Caco-2 (cell line): ENCODE measurements around the gene EEF1E1. TPM values are rescaled to one million over a fixed set of nuclear protein-coding genes. Genes with fewer than 3 reads are reported as not detected.

Source experiments
- BruUV-seq: library from RNA; stranded (reverse); fragments of 400-500 nt; replicated peaks from 2 replicates; lab custom pipeline; 2021; lab: Mats Ljungman, UMichigan
- CTCF ChIA-PET: fragments of 300-600 bp; sonication (Branson Sonifier 250); formaldehyde crosslinking; loops from one replicate; lab custom pipeline; 2022; ENCODE audit warnings: antibody characterized with exemption; lab: Charles Lee
- POLR2A ChIA-PET: fragments of 300-600 bp; sonication (Branson Sonifier 250); formaldehyde crosslinking; loops from one replicate; lab custom pipeline; 2022; ENCODE audit warnings: antibody characterized with exemption; lab: Charles Lee
- DNase-seq, 2 experiments: peaks; one replicate each; pipeline versions ENCODE4 v3.0.0 to v3.0.0-alpha.2; 2020 to 2022
- H3K27me3 ChIP-seq: replicated peaks from 2 replicates; pipeline ENCODE4 v1.6.0; 2011; ENCODE audit warnings: low read length; ENCODE audit not compliant: control insufficient read depth, insufficient read depth
- H3K36me3 ChIP-seq: 2 replicates; pipeline ENCODE4 v1.5.1; 2011; ENCODE audit warnings: low read length; ENCODE audit not compliant: control insufficient read depth, insufficient read depth
- H3K4me1 ChIP-seq: fragments of 250-450 bp; sonication (Bioruptor Pico); 2 replicates; pipeline ENCODE4 v1.5.1; 2020; ENCODE audit warnings: mild to moderate bottlenecking
- H3K4me3 ChIP-seq: 2 replicates; pipeline ENCODE4 v1.5.1; 2011; ENCODE audit warnings: low read depth, mild to moderate bottlenecking, control low read depth, low read length
- H3K9me3 ChIP-seq: fragments of 250-450 bp; sonication (Bioruptor Pico); 2 replicates; pipeline ENCODE4 v1.5.1; 2020; ENCODE audit warnings: mild to moderate bottlenecking, moderate library complexity
- H3K27ac Mint-ChIP-seq: one replicate; pipeline ENCODE4 v1.8.0; 2022; ENCODE audit warnings: mixed read lengths; ENCODE audit not compliant: unreplicated experiment
- H3K27me3 Mint-ChIP-seq: one replicate; pipeline ENCODE4 v1.8.0; 2022; ENCODE audit warnings: mixed read lengths; ENCODE audit not compliant: insufficient read depth, unreplicated experiment
- H3K36me3 Mint-ChIP-seq: one replicate; pipeline ENCODE4 v1.8.0; 2022; ENCODE audit warnings: mild to moderate bottlenecking, mixed read lengths; ENCODE audit not compliant: insufficient read depth, unreplicated experiment
- H3K4me1 Mint-ChIP-seq: one replicate; pipeline ENCODE4 v1.8.0; 2022; ENCODE audit warnings: low read depth, mixed read lengths; ENCODE audit not compliant: unreplicated experiment
- H3K4me3 Mint-ChIP-seq: one replicate; pipeline ENCODE4 v1.8.0; 2022; ENCODE audit warnings: mild to moderate bottlenecking, moderate library complexity, mixed read lengths; ENCODE audit not compliant: unreplicated experiment
- H3K9me3 Mint-ChIP-seq: one replicate; pipeline ENCODE4 v1.8.0; 2022; ENCODE audit warnings: mixed read lengths; ENCODE audit not compliant: unreplicated experiment
- CTCF ChIP-seq, 2 experiments: fragments of 200-600 bp in 1 of 2; IDR thresholded peaks; 1 replicate in 1 of 2; 2 replicates in 1 of 2; pipeline versions ENCODE4 v1.5.1 to v1.8.0; 2011 to 2022; ENCODE audit warnings: antibody characterized with exemption in 1 of 2, control low read depth in 1 of 2, inconsistent platforms in 1 of 2, low read depth in 1 of 2, low read length in 1 of 2, mild to moderate bottlenecking in 1 of 2, moderate library complexity in 1 of 2; ENCODE audit not compliant: insufficient read depth in 1 of 2, severe bottlenecking in 1 of 2, unreplicated experiment in 1 of 2
- intact Hi-C: fragments of 100-400 bp; cut with micrococcal nuclease; formaldehyde crosslinking; loops from one replicate; pipeline ENCODE4 v1.10.0; 2022; ENCODE audit not compliant: unreplicated experiment
- total RNA-seq: library from RNA; stranded (reverse); gene quantifications from 2 replicates; pipeline ENCODE4 v1.2.3, GENCODE V29; 2022

Gene EEF1E1
- total RNA-seq, 1 experiment from 2014 or later = 60.3 TPM

- TF ChIP-seq CTCF (IDR thresholded peaks at IDR 0.05; ENCODE audit: insufficient read depth in 1 of 2, low read depth in 1 of 2, low read length in 1 of 2, severe bottlenecking in 1 of 2, unreplicated experiment in 1 of 2) = no peak
- no peak for DNase-seq
- Histone ChIP-seq H3K4me3 (no peak overlapping the region), H3K27me3 (no peaks in the 10 kb centered on the region), H3K36me3 (no peaks in the 10 kb centered on the region), H3K4me1 (no peaks in the 10 kb centered on the region), H3K9me3 (no peaks in the 10 kb centered on the region)
- POLR2A ChIA-PET = no interaction called here
- intact Hi-C loops = no loop called here
- Mint-ChIP-seq H3K27me3 (no peaks in the 10 kb centered on the region), H3K4me3 (no peak overlapping the region), H3K4me1 (peaks cover 8% of the 10 kb centered on the region), H3K9me3 (peaks cover 14% of the 10 kb centered on the region), H3K27ac (no peak overlapping the region), H3K36me3 (no peaks in the 10 kb centered on the region)
- BruUV-seq = no TSS peak
- CTCF ChIA-PET = no interaction called here
Observed at GRCh38 chr6:8108759-8109539, 6.6 kb upstream of the EEF1E1 start.

- peaks cover 14% of the 10 kb centered on the region for H3K9me3 Mint-ChIP-seq
Observed at GRCh38 chr6:8108031-8108660, 5.8 kb upstream of the EEF1E1 start.

GRCh38 chr6:8105791-8106190, 3.4 kb upstream of the EEF1E1 start:
- Mint-ChIP-seq H3K27ac (no peak overlapping the region), H3K4me1 (peaks cover 6% of the 10 kb centered on the region), H3K36me3 (peaks cover 17% of the 10 kb centered on the region), H3K9me3 (peaks cover 14% of the 10 kb centered on the region), H3K4me3 (no peak overlapping the region), H3K27me3 (no peaks in the 10 kb centered on the region)
- TF ChIP-seq CTCF (IDR thresholded peaks at IDR 0.05; ENCODE audit: insufficient read depth in 1 of 2, low read depth in 1 of 2, low read length in 1 of 2, severe bottlenecking in 1 of 2, unreplicated experiment in 1 of 2) = no peak
- ChIA-PET POLR2A (no interaction called here), CTCF (no interaction called here)
- Histone ChIP-seq H3K4me3 (no peak overlapping the region), H3K36me3 (no peaks in the 10 kb centered on the region), H3K4me1 (peaks cover 8% of the 10 kb centered on the region; the same call in 1 of the 2 replicates), H3K27me3 (no peaks in the 10 kb centered on the region), H3K9me3 (no peaks in the 10 kb centered on the region)
- DNase-seq = no peak
- no TSS peak for BruUV-seq
- intact Hi-C loops = no loop called here

More at GRCh38 chr6:8108031-8108660, 5.8 kb upstream of the EEF1E1 start:
- Histone ChIP-seq H3K27me3 (no peaks in the 10 kb centered on the region), H3K36me3 (no peaks in the 10 kb centered on the region), H3K9me3 (no peaks in the 10 kb centered on the region), H3K4me3 (no peak overlapping the region), H3K4me1 (peaks cover 4% of the 10 kb centered on the region; the same call in 1 of the 2 replicates)
- peaks cover 6% of the 10 kb centered on the region for H3K4me1 Mint-ChIP-seq
- no peak for DNase-seq
- H3K27ac Mint-ChIP-seq = no peak overlapping the region
- CTCF ChIA-PET = no interaction called here
- TF ChIP-seq CTCF (IDR thresholded peaks at IDR 0.05; ENCODE audit: insufficient read depth in 1 of 2, low read depth in 1 of 2, low read length in 1 of 2, severe bottlenecking in 1 of 2, unreplicated experiment in 1 of 2) = no peak
- no TSS peak for BruUV-seq
- H3K4me3 Mint-ChIP-seq = no peak overlapping the region
- no peaks in the 10 kb centered on the region for H3K27me3 Mint-ChIP-seq
- H3K36me3 Mint-ChIP-seq = no peaks in the 10 kb centered on the region
- POLR2A ChIA-PET = no interaction called here
- intact Hi-C loops = no loop called here
